ENCODE data around the gene NR4A2. TPM values are rescaled to one million over a fixed set of nuclear protein-coding genes. Genes with fewer than 3 reads are reported as not detected.

Gene NR4A2
- total RNA-seq, 1 experiment from 2014 or later, result 17.9 TPM

DNA sequence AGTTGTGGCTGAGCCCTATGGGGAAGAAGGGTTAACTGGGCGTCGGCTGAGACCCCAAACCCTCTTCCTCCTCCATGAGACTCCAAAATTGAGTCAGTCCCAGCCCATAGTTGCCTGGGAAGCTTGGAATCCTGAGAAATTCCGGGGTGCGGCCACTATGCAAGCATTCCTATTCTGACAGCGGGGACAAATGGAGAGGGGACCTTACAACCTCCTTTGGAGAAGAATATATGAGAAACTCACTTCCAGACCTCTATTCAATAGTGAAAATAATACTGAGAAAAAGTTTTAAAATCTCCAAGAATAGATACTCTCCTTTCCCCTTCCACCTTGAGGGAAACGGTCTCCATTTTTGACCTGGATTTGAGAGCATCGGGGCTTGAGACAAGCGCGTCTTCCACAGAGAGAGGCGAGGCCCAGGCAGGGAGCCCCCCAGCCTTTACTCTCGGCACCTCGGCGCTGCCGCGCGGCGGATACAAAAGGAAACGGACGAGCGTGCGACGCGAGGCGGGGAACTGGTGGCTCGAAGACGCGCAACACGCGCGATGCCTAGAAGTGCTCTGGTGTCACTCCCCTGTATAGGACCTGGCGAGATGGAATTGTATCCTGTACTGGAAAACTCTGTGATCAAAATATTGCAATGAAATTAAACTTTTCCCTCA lies 11.1 kb downstream of the NR4A2 start (continued):
- no peak for TF ChIP-seq SP1 (IDR thresholded peaks at IDR 0.05; ENCODE audit: low read depth)
- TF ChIP-seq, protein P1, sequence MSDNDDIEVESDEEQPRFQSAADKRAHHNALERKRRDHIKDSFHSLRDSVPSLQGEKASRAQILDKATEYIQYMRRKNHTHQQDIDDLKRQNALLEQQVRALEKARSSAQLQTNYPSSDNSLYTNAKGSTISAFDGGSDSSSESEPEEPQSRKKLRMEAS (IDR thresholded peaks at IDR 0.05), result no peak
- TF ChIP-seq, protein P2, sequence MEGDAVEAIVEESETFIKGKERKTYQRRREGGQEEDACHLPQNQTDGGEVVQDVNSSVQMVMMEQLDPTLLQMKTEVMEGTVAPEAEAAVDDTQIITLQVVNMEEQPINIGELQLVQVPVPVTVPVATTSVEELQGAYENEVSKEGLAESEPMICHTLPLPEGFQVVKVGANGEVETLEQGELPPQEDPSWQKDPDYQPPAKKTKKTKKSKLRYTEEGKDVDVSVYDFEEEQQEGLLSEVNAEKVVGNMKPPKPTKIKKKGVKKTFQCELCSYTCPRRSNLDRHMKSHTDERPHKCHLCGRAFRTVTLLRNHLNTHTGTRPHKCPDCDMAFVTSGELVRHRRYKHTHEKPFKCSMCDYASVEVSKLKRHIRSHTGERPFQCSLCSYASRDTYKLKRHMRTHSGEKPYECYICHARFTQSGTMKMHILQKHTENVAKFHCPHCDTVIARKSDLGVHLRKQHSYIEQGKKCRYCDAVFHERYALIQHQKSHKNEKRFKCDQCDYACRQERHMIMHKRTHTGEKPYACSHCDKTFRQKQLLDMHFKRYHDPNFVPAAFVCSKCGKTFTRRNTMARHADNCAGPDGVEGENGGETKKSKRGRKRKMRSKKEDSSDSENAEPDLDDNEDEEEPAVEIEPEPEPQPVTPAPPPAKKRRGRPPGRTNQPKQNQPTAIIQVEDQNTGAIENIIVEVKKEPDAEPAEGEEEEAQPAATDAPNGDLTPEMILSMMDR (IDR thresholded peaks at IDR 0.05 in 2 of 3, conservative IDR thresholded peaks at IDR 0.05 in 1 of 3; ENCODE audit: borderline replicate concordance in 1 of 3, insufficient read depth in 1 of 3, low read depth in 2 of 3, low read length in 2 of 3), result no peak
- TF ChIP-seq SIN3A (IDR thresholded peaks at IDR 0.05; ENCODE audit: low read depth), result no peak
- TF ChIP-seq CBX3 (IDR thresholded peaks at IDR 0.05; ENCODE audit: low read depth), result no peak
- no peak for TF ChIP-seq YY1 (IDR thresholded peaks at IDR 0.05; ENCODE audit: extremely low read depth, insufficient replicate concordance, low read depth, low read length)
- no peak for TF ChIP-seq ZFX (IDR thresholded peaks at IDR 0.05)
- TF ChIP-seq SRF (IDR thresholded peaks at IDR 0.05; ENCODE audit: low read depth), result no peak

DNA sequence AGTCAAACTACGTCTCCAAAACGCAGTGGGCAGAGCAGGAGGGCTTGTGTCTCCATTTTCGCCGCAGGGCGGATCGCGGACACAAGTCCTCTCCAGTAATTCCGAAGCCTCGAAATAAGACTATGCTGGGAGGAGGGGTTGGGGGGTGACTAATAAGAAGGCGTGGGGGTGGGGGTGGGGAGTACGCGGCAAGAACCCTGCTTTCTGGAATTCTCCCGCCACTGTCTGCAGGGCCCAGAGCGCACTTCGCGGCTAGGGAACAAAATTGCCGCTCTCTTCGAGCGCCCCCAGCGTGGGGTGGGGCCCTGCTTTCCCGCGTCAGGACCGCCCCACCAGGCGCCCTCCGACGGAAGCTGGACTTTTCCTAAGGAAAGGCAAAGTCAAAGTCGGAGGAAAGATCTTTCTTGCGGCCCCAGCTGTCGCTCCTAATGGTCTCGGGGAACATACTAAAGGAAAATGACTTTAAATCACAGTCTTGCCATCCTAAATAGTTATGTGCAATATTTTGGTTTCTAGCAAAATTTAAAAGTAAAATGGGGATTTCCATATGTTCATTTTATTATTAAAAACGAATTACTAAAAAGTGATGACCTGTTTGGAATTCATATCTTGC lies 11.9 kb downstream of the NR4A2 start:
- no peak for TF ChIP-seq CBX3 (IDR thresholded peaks at IDR 0.05; ENCODE audit: low read depth)
- no peak for TF ChIP-seq POLR2AphosphoS5 (IDR thresholded peaks at IDR 0.05; ENCODE audit: low read depth, low read length)
- no peak for TF ChIP-seq SP1 (IDR thresholded peaks at IDR 0.05; ENCODE audit: low read depth)
- TF ChIP-seq YY1 (IDR thresholded peaks at IDR 0.05; ENCODE audit: extremely low read depth, insufficient replicate concordance, low read depth, low read length), result no peak
- TF ChIP-seq SIN3A (IDR thresholded peaks at IDR 0.05; ENCODE audit: low read depth), result no peak
- TF ChIP-seq, protein P1 (IDR thresholded peaks at IDR 0.05), result no peak
- no peak for TF ChIP-seq POLR2A (IDR thresholded peaks at IDR 0.05; ENCODE audit: borderline replicate concordance, extremely low read depth, insufficient read depth, insufficient read length)
- TF ChIP-seq EGR1 (IDR thresholded peaks at IDR 0.05; ENCODE audit: low read depth), result no peak
- TF ChIP-seq, protein P2 (IDR thresholded peaks at IDR 0.05 in 2 of 3, conservative IDR thresholded peaks at IDR 0.05 in 1 of 3; ENCODE audit: borderline replicate concordance in 1 of 3, insufficient read depth in 1 of 3, low read depth in 2 of 3, low read length in 2 of 3), result no peak
- no peak for TF ChIP-seq TCF7L2 (IDR thresholded peaks at IDR 0.05; ENCODE audit: borderline replicate concordance, extremely low read depth, insufficient read depth, insufficient read length)
- TF ChIP-seq ELF1 (IDR thresholded peaks at IDR 0.05; ENCODE audit: borderline replicate concordance, low read depth), result no peak
- no peak for TF ChIP-seq EZH2phosphoT487 (IDR thresholded peaks at IDR 0.05; ENCODE audit: borderline replicate concordance)
- TF ChIP-seq, protein P3, sequence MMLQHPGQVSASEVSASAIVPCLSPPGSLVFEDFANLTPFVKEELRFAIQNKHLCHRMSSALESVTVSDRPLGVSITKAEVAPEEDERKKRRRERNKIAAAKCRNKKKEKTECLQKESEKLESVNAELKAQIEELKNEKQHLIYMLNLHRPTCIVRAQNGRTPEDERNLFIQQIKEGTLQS (IDR thresholded peaks at IDR 0.05), result no peak
- TF ChIP-seq FOSL1 (IDR thresholded peaks at IDR 0.05; ENCODE audit: low read depth), result no peak
- POLR2A ChIA-PET, result no interaction called here
- DNase-seq (ENCODE audit: low read depth, low spot score), result no peak
- Histone ChIP-seq H3K9me3 (ENCODE audit: control insufficient read depth in 1 of 2, insufficient read depth in 1 of 2, low read depth in 1 of 2, low read length in 2 of 2) (no peaks in the 10 kb centered on the region), H3K4me3 (replicated peaks in 1 of 2; ENCODE audit: low read depth in 1 of 2, low read length in 2 of 2) (no peak overlapping the region), H3K27ac (ENCODE audit: low read depth, low read length) (no peak overlapping the region), H3K27me3 (ENCODE audit: insufficient read depth, low read length) (no peaks in the 10 kb centered on the region), H2AFZ (ENCODE audit: low read depth, low read length, poor library complexity, severe bottlenecking) (no peak overlapping the region), H3K4me1 (ENCODE audit: control insufficient read depth in 1 of 2, insufficient read depth in 2 of 2, low read length in 2 of 2) (no peaks in the 10 kb centered on the region), H3K9me2 (ENCODE audit: insufficient read depth) (no peaks in the 10 kb centered on the region), H3K9ac (ENCODE audit: low read length) (no peak overlapping the region), H3K36me3 (ENCODE audit: control insufficient read depth in 1 of 2, insufficient read depth in 2 of 2, low read length in 2 of 2) (peaks cover 5 to 7% of the 10 kb centered on the region in 2 experiments; a peak in 2 of 4 replicates), H4K20me1 (ENCODE audit: insufficient read depth) (no peaks in the 10 kb centered on the region), H3K79me2 (ENCODE audit: insufficient read depth, low read length) (no peaks in the 10 kb centered on the region), H3K4me2 (ENCODE audit: low read length) (no peak overlapping the region)
- CTCF ChIA-PET, result no interaction called here
- intact Hi-C loops (cut with micrococcal nuclease), result no loop called here
- BruUV-seq (replicated peaks), result no TSS peak
- no peak for ATAC-seq
- RAD21 ChIA-PET (ENCODE audit: low non-redundant PET in 1 of 2, low total read pairs in 2 of 2, uncharacterized antibody in 2 of 2, unreplicated experiment in 2 of 2), result no interaction called here
